GM12874 (cell line): ENCODE results near the gene AP5B1.

Experiments
- TF ChIP-seq, protein P1 (sequence below): IDR thresholded peaks from 2 replicates; pipeline ENCODE4 v1.5.1; 2011; ENCODE audit warnings: low read depth, mild to moderate bottlenecking, control low read depth, low read length, moderate library complexity; ENCODE audit not compliant: insufficient read depth

The AP5B1 gene

GRCh38 chr11:65745049-65745448 is 35.7 kb downstream of the AP5B1 start:
- TF ChIP-seq, protein P1, sequence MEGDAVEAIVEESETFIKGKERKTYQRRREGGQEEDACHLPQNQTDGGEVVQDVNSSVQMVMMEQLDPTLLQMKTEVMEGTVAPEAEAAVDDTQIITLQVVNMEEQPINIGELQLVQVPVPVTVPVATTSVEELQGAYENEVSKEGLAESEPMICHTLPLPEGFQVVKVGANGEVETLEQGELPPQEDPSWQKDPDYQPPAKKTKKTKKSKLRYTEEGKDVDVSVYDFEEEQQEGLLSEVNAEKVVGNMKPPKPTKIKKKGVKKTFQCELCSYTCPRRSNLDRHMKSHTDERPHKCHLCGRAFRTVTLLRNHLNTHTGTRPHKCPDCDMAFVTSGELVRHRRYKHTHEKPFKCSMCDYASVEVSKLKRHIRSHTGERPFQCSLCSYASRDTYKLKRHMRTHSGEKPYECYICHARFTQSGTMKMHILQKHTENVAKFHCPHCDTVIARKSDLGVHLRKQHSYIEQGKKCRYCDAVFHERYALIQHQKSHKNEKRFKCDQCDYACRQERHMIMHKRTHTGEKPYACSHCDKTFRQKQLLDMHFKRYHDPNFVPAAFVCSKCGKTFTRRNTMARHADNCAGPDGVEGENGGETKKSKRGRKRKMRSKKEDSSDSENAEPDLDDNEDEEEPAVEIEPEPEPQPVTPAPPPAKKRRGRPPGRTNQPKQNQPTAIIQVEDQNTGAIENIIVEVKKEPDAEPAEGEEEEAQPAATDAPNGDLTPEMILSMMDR: no peak

DNA sequence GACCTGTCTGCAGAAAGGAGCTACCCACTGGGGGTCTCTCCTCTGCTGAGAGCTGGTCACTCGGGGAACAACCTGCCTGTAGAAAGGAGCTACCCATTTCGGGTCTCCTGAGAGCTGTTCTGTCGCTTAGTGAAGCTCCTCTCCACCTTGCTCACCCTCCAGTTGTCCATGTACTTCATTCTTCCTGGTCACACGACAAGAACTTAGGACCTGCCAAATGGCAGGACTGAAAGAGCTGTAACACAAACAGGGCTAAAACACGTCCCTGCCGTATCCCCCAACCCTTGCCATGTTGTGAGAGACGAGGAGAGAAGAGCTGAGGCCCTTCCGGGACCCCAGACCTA is 36.1 kb downstream of the AP5B1 start:
- TF ChIP-seq, protein P1: no peak

DNA sequence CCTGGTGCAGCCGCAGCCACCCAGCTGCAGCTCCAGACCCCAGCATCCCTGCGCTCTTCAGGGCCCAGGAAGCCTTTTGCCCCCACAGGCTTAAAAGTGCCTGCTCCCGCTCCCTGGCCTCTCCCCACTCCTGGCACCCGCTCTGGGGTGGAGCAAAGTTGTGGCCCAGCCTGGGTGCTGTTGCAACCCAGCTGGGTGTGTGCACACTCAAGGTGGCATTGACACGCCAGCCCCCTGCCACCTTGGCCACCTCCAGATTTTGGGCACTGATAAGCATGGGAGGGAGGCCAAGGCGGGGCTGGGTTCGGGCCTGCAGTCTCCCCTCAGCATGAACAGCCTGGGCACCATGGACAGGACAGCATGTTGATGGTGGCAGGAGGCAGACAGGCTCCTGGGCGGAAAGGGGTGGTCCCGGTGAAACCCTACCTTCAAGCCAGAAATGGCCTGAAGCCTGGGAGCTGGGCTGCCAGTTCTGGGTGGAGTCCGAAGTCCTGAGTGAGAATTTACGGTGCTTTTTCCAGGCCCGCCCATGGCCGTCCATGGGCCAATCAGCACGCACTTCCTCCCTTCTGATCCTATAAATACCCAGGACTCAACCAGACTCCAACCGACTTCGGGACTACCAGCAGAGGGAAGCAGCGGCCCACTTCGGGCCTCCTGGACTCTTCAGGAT is 36.6 kb downstream of the AP5B1 start:
- TF ChIP-seq, protein P1: 0 out of 2 replicates have a peak, but pooled peaks have one; percentile 1

DNA sequence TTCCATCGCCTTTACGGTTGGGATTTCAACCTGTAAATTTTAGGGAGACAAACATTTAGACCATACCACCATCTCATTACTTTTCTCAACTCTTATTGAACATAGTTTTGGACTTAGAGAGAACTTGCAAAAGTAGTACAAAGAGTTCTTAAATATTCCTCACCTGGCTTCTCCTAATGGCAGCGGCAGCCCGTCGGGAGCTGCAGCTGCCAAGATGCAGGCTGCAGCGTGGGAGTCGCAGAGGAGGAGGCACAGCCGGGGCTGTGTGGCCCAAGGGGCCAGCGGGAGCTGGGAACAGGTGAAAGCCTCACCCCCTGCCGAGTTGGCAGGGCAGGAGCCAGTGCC is 37.1 kb downstream of the AP5B1 start:
- TF ChIP-seq, protein P1: no peak

- TF ChIP-seq, protein P1: no peak
Observed at GRCh38 chr11:65742353-65742752, 38.4 kb downstream of the AP5B1 start.

- TF ChIP-seq, protein P1: no peak
Observed at GRCh38 chr11:65741185-65741584, 39.6 kb downstream of the AP5B1 start.

DNA sequence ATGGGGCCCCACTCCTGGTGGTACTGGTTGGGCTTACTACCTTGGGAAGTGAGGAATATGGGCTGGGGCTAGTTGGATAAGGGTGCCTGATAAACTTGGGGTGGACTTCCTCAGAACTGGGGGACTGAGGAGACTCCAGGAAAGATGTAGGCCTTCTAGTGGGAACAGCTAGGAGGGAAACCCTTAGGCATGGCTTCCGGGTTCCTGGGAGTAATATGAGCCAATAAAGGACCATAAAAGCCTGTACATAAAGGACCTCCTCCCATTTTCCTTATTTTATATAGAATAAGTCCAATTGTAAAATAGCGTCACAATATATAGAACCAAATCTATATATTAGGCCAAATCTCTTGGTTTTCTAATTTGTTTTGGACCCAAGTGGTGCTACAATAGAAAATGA is 41.8 kb downstream of the AP5B1 start:
- TF ChIP-seq, protein P1: no peak
